Muscle layer of duodenum (tissue), 2 donors: ENCODE data around the gene DMRT1.
"Not testable (repeated sequence)": the region's sequence is repeated elsewhere in the genome, so short reads cannot be mapped to it uniquely, and the experiment has no call there.

Source experiments
- H3K27ac ChIP-seq: one replicate; pipeline ENCODE4 v1.7.0; 2013; ENCODE audit warnings: mild to moderate bottlenecking, low read length
- H3K27me3 ChIP-seq: one replicate; pipeline ENCODE4 v1.7.0; 2013; ENCODE audit warnings: low read depth, mild to moderate bottlenecking, control low read depth, low read length
- H3K36me3 ChIP-seq, 2 donors: one replicate each; pipeline ENCODE4 v1.7.0; 2013; ENCODE audit warnings: low read length in 2 of 2, control low read depth in 1 of 2, mild to moderate bottlenecking in 1 of 2; ENCODE audit not compliant: insufficient read depth in 2 of 2, control insufficient read depth in 1 of 2
- H3K4me1 ChIP-seq, 2 donors: one replicate each; pipeline ENCODE4 v1.7.0; 2013; ENCODE audit warnings: low read length in 2 of 2, mild to moderate bottlenecking in 2 of 2, control low read depth in 1 of 2, moderate library complexity in 1 of 2; ENCODE audit not compliant: insufficient read depth in 2 of 2, control insufficient read depth in 1 of 2
- H3K4me3 ChIP-seq, 2 donors: one replicate each; pipeline ENCODE4 v1.7.0; 2013; ENCODE audit warnings: low read length in 2 of 2, low read depth in 1 of 2, mild to moderate bottlenecking in 1 of 2
- H3K9me3 ChIP-seq, 2 donors: one replicate each; pipeline ENCODE4 v1.7.0; 2013; ENCODE audit warnings: low read length in 2 of 2, control low read depth in 1 of 2, mild to moderate bottlenecking in 1 of 2; ENCODE audit not compliant: control insufficient read depth in 1 of 2
- donor health status: healthy.

The DMRT1 gene

DNA sequence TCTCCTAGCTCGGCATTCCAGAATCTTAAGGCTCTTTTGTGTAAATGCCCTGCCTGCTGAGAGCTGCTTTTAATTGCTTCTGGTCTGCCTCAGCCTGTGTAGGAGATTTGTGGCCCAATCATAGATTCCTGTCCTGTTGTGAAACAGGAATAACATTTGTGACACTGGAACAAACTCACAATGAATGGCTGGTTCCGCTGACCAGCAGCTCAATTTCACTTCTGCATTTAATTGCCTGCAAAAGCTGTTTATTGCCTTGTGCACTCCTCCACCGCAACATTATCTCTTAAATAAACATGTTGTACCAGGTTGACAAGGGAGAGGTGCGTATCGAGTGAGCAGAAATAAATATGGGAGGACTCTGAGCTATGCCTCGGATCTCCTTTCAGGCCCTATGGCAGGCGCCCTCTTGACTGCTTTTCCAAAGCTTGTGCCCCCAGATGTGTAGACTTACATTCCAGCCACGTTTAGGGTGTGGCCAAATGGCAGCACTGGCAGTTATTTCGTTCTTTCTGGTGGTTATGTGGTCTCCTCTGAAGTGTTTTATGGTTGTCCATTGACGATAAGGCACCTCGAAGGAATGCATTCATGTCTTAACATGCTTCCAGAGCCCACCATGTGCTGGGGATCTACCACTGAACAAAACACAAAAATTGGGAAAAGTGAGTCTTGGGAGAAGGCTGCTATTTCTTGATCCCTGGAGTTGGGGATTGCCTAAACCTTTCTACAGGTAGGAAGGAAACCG lies 58.1 kb downstream of the DMRT1 start:
- Histone ChIP-seq H3K4me1 (no peaks in the 10 kb centered on the region), H3K36me3 (no peaks in the 10 kb centered on the region), H3K27ac (no peak overlapping the region), H3K4me3 (no peak overlapping the region), H3K27me3 (no peaks in the 10 kb centered on the region), H3K9me3 (no peaks in the 10 kb centered on the region)

DNA sequence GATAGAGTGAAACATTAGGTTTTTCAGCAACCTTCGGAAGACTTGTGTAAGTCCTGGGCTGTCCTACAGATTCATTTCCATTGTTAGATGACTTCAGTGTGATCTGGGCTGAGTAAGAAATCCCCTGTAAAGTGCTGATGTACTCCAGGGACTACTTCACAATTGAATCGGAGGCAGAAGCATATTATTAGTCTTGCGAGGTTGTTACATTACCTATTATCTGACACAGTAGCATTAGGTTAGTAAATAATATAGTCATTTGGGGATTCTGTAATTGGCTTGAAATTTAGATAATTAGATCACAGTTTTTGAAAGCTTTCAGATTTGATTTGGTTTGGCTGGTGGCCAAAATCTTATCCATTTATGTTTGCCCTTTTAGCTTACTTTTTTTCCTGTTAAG lies 62.4 kb downstream of the DMRT1 start:
- Histone ChIP-seq H3K9me3 (no peaks in the 10 kb centered on the region), H3K4me3 (no peak overlapping the region), H3K27me3 (peaks cover 22% of the 10 kb centered on the region), H3K36me3 (no peaks in the 10 kb centered on the region), H3K4me1 (no peaks in the 10 kb centered on the region), H3K27ac (no peak overlapping the region)

DNA sequence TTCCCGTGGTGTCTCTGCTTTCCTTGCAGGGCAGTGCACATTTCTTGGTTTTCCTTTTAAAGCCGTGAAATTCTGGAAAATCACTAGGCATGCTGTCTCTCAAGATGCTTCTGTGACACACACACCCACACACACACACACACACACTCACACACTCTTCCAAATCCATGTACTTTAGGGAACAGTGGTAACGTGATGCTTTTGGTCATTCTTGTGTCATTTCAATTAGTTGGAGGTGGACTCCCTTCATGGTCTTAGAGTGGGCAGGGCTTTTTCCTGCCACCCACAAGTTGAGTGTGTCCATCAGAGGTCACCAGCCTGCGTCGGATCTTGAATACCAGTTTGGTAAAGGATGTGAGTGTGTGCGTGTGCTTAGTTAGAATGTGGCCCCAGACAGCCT lies 64.4 kb downstream of the DMRT1 start:
- H3K27me3 ChIP-seq, result peaks cover 28% of the 10 kb centered on the region
- no peak overlapping the region for H3K4me3 ChIP-seq
- no peaks in the 10 kb centered on the region for H3K4me1 ChIP-seq
- no peak overlapping the region for H3K27ac ChIP-seq
- H3K9me3 ChIP-seq, result no peaks in the 10 kb centered on the region
- H3K36me3 ChIP-seq, result no peaks in the 10 kb centered on the region

DNA sequence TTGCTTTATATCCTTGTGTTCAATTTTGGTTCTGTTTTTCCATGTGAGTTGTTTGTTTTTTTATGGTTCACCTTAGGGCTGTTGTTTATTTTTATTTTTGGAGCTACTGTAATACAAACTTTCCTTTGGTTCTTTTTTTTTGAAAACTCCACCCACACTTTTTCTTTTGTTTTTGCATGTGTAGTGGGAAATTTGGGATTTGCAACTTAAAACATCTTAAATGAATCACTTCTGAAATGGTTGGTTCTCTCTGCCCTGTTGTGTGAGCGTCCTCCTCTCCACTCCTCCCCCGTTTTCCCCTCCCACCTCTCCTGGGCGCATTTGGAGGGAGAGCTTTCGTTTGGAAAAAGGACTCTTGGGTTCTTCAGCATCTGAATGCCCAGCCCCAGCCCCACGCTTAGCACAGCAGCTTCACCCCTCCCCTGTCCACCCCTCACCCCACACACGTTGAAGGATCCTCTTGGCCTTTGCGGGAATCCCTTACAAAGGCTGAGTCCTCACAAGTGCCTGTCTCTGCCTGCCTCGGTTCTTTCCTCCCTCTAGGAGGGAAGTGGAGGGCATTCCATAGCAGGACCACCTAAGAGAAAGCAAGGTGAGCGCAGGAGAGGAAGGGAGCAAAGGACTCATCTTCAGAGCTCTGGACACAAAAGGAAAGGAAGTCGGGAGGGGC lies 67.2 kb downstream of the DMRT1 start:
- no peaks in the 10 kb centered on the region for H3K9me3 ChIP-seq
- no peaks in the 10 kb centered on the region for H3K4me1 ChIP-seq
- peaks cover 28% of the 10 kb centered on the region for H3K27me3 ChIP-seq
- H3K36me3 ChIP-seq, result no peaks in the 10 kb centered on the region
- H3K27ac ChIP-seq, result no peak overlapping the region
- H3K4me3 ChIP-seq, result no peak overlapping the region

DNA sequence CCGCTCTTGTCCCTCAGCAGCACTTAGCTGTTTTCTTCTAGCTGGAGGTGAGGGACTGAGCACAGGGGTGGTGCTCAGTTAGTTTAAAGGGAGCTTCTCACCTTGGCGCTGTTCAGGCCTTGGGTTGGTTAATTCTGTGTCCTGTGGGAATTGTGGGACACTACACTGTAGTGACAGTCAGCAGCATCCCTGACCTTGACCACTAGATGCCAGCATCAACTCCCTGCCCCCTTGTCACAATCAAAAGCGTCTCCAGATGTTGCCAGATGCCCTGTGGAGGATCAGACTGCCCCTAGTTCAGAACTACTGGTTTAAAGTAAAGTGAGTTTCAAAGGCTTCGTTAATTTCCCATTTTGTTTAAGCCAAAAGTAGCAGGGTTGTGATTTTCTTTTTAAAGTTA lies 69.5 kb downstream of the DMRT1 start:
- Histone ChIP-seq H3K27ac (no peak overlapping the region), H3K36me3 (no peaks in the 10 kb centered on the region), H3K4me3 (no peak overlapping the region), H3K27me3 (peaks cover 25% of the 10 kb centered on the region), H3K9me3 (no peaks in the 10 kb centered on the region), H3K4me1 (no peaks in the 10 kb centered on the region)

DNA sequence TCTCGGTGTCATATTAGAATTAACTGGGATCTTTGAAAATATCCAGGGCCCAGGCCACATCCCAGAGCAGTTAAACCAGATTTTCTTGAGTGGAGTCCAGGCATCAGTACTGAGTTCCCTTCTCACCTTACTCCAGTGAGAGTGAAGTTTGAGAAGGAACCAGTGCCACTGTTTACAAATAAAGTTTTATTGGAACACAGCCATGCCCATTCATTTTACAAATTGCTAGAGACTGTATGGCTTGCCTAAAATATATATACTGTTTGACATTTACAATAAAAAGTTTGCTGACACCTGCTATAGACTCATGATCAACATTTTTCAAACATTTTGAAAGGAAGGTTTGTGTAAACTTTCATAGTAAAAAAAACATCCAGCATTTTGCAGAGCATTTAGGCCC lies 71.3 kb downstream of the DMRT1 start:
- Histone ChIP-seq H3K9me3 (no peaks in the 10 kb centered on the region), H3K27ac (no peak overlapping the region), H3K27me3 (peaks cover 12% of the 10 kb centered on the region), H3K4me3 (no peak overlapping the region), H3K4me1 (no peaks in the 10 kb centered on the region), H3K36me3 (no peaks in the 10 kb centered on the region)

DNA sequence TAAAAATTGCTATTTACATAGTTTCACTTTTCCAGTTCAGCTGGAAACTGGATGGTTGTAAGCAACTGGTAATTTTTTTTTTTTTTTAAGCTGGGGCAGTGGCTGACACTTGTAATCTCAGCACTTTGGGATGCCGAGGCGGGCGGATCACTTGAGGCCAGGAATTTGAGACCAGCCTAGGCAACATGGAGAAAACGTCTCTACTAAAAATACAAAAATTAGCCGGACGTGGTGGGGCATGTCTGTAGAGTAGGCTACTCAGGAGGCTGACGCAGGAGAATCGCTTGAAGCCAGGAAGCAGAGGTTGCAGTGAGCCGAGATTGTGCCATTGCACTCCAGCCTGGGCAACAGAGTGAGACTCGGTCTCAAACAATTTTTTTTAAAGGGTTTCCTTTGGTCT lies 72.0 kb downstream of the DMRT1 start:
- H3K4me3 ChIP-seq, H3K27me3 ChIP-seq, H3K27ac ChIP-seq, H3K36me3 ChIP-seq, H3K9me3 ChIP-seq, H3K4me1 ChIP-seq: not testable (repeated sequence)

DNA sequence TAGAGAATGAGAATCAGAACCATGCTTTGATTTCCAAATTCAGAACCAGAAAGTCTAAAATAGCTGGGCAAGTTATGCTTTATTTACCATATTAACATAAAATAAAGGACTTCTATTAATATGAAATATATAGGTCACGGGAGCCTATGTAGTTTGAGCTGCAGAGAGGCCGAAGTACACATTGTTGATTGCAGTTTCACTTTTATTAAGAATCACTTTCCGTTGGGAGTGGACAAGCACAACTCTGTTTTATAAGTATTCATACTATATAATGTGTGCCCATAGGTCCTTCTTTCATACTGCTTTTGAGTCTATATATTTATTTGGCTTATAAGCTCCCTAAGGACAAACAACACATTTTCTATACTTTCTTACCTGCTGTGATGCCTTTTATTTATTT lies 76.2 kb downstream of the DMRT1 start:
- no peaks in the 10 kb centered on the region for H3K9me3 ChIP-seq
- H3K27ac ChIP-seq, result no peak overlapping the region
- H3K4me1 ChIP-seq, result no peaks in the 10 kb centered on the region
- no peaks in the 10 kb centered on the region for H3K27me3 ChIP-seq
- H3K4me3 ChIP-seq, result no peak overlapping the region
- H3K36me3 ChIP-seq, result no peaks in the 10 kb centered on the region

DNA sequence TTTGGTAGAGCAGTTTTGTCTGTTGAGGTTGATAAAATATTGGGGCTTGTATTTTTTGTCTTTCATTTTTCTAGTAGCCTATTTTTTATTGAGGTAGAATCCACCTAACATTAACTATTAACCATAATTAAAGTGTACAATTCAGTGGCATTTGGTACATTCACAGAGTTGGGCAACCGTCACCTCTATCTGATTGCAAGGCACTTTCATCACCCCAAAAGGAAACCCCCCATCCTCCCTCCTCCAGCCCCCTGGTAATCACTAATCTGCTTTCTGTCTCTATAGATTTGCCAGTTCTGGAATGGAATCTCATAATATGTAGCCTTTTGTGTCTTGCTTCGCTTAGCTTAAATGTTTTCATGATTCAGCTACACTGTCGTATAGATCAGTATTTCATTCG lies 79.4 kb downstream of the DMRT1 start:
- no peaks in the 10 kb centered on the region for H3K4me1 ChIP-seq
- no peak overlapping the region for H3K4me3 ChIP-seq

DNA sequence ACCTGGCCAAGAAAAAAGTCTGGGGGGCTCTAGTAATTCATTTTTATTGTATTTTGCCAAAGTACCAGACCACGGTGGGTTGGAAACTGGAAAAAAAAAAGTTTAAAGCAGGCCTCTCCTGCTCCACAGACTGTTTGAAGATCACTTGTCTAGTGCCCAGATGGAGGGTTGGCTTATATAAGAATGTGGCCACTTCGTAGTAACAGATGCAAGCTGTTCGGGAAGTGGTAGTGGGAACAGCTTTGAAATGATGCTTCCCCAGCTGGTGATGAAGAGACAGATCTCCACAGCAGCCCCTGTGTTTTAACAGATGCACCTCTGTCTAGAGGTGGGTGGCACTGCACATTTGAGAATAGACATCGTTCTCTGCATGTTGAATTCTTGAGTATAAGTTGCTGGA lies 80.7 kb downstream of the DMRT1 start:
- H3K4me1 ChIP-seq, result no peaks in the 10 kb centered on the region
- no peaks in the 10 kb centered on the region for H3K36me3 ChIP-seq
- H3K27ac ChIP-seq, result no peak overlapping the region
- no peaks in the 10 kb centered on the region for H3K9me3 ChIP-seq
- no peak overlapping the region for H3K4me3 ChIP-seq
- no peaks in the 10 kb centered on the region for H3K27me3 ChIP-seq

More for the DNA sequence above, 79.4 kb downstream of the DMRT1 start:
- Histone ChIP-seq H3K27ac (no peak overlapping the region), H3K36me3 (no peaks in the 10 kb centered on the region), H3K27me3 (no peaks in the 10 kb centered on the region), H3K9me3 (no peaks in the 10 kb centered on the region)

DNA sequence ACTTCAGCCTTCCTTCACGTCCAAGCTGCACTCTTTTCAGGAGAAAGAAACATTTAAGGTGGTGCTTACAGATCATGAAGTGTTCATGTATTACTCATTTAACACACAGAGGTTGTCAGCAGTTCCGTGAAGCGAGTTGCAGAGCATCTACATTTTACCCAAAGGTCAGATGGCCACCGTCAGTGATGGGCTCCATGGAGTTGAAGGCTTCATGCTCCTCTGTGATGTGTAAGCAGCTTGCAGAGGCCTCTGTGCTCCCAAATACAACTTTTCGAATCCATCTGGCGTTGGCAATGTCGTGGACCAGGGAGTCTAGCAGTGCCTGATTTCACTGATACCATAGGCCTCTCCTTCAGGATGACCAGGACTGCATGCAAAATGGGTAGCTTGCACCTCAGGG lies 81.2 kb downstream of the DMRT1 start:
- H3K9me3 ChIP-seq, result no peaks in the 10 kb centered on the region
- no peak overlapping the region for H3K27ac ChIP-seq
- H3K36me3 ChIP-seq, result no peaks in the 10 kb centered on the region
- H3K27me3 ChIP-seq, result no peaks in the 10 kb centered on the region
- no peak overlapping the region for H3K4me3 ChIP-seq
- H3K4me1 ChIP-seq, result no peaks in the 10 kb centered on the region

DNA sequence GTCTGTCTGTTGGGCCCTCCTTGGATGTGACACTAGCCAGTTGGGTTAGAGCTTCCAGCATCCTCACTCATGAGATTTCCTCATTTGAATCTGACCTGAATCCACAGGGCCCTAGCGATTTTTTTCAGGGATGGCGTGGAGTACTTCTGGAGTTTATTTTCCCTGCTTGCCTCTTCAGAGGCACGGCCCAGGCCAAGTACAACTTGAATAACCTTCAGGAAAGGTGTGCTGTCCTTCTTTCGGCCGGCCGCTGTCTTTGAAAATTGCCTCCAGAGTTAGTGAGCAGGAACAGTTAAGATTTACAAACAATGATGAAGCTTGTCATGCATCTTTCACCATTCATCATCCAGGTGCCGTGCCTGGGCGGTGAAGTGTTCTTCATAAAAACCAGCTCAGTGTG lies 85.5 kb downstream of the DMRT1 start:
- H3K9me3 ChIP-seq, result no peaks in the 10 kb centered on the region
- H3K27me3 ChIP-seq, result no peaks in the 10 kb centered on the region
- no peaks in the 10 kb centered on the region for H3K4me1 ChIP-seq
- H3K27ac ChIP-seq, result no peak overlapping the region
- no peak overlapping the region for H3K4me3 ChIP-seq
- H3K36me3 ChIP-seq, result no peaks in the 10 kb centered on the region
